GM12878 (cell line): ENCODE measurements around the gene PRDX3. TPM values are rescaled to one million over a fixed set of nuclear protein-coding genes. Genes with fewer than 3 reads are reported as not detected.

ENCODE experiments used
- BACH1 ChIP-seq: fragments of 450-650 bp; IDR thresholded peaks from 2 replicates; pipeline ENCODE4 v1.6.1; 2017; ENCODE audit warnings: mild to moderate bottlenecking, borderline replicate concordance
- BCL11A ChIP-seq: IDR thresholded peaks from 2 replicates; pipeline ENCODE4 v1.6.1; 2011; ENCODE audit warnings: low read depth, low read length
- BCL3 ChIP-seq: IDR thresholded peaks from 2 replicates; pipeline ENCODE4 v1.6.1; 2011; ENCODE audit warnings: borderline replicate concordance, low read depth, mild to moderate bottlenecking, moderate library complexity, low read length; ENCODE audit not compliant: insufficient read depth, poor library complexity, severe bottlenecking
- CBFB ChIP-seq: IDR thresholded peaks from 2 replicates; pipeline ENCODE4 v1.6.1; 2016; ENCODE audit warnings: antibody characterized with exemption, low read depth
- CHD1 ChIP-seq: IDR thresholded peaks from 2 replicates; pipeline ENCODE4 v1.6.1; 2012; ENCODE audit warnings: low read depth, low read length, improper control_type of control experiment
- CREB1 ChIP-seq: IDR thresholded peaks from 2 replicates; pipeline ENCODE4 v1.6.1; 2012; ENCODE audit warnings: low read depth, mild to moderate bottlenecking, inconsistent platforms
- E2F8 ChIP-seq: fragments of 450-650 bp; IDR thresholded peaks from 2 replicates; pipeline ENCODE4 v1.6.1; 2018; ENCODE audit warnings: mild to moderate bottlenecking, low read depth, moderate library complexity; ENCODE audit not compliant: partially characterized antibody
- EP300 ChIP-seq, 2 experiments: fragments of 150-350 bp in 1 of 2; IDR thresholded peaks; 2 replicates each; pipeline ENCODE4 v1.6.1; 2011 to 2012; ENCODE audit warnings: low read depth in 2 of 2, low read length in 2 of 2, borderline replicate concordance in 1 of 2, improper control_type of control experiment in 1 of 2, inconsistent platforms in 1 of 2; ENCODE audit not compliant: control insufficient read depth in 1 of 2
- ESRRA ChIP-seq: IDR thresholded peaks from 2 replicates; pipeline ENCODE4 v1.6.1; 2012; ENCODE audit warnings: mild to moderate bottlenecking, low read length, improper control_type of control experiment
- FOXK2 ChIP-seq: fragments of 450-650 bp; IDR thresholded peaks from 2 replicates; pipeline ENCODE4 v1.6.1; 2017; ENCODE audit warnings: mild to moderate bottlenecking, moderate library complexity
- PAX8 ChIP-seq: fragments of 450-650 bp; IDR thresholded peaks from 2 replicates; pipeline ENCODE4 v1.6.1; 2017; ENCODE audit warnings: mild to moderate bottlenecking, moderate library complexity
- RAD21 ChIP-seq: IDR thresholded peaks from 2 replicates; pipeline ENCODE4 v1.6.1; 2011; ENCODE audit warnings: mild to moderate bottlenecking, low read depth, low read length, moderate library complexity; ENCODE audit not compliant: insufficient read depth
- RUNX3 ChIP-seq: IDR thresholded peaks from 2 replicates; pipeline ENCODE4 v1.6.1; 2012; ENCODE audit warnings: low read length, inconsistent platforms
- SREBF2 ChIP-seq: IDR thresholded peaks from 2 replicates; pipeline ENCODE4 v1.6.1; 2012; ENCODE audit warnings: mild to moderate bottlenecking, low read length
- SUPT20H ChIP-seq: IDR thresholded peaks from 2 replicates; pipeline ENCODE4 v1.6.1; 2011; ENCODE audit warnings: low read depth, mild to moderate bottlenecking, low read length, moderate library complexity, borderline replicate concordance; ENCODE audit not compliant: control insufficient read depth
- TAF1 ChIP-seq: IDR thresholded peaks from 2 replicates; pipeline ENCODE4 v1.6.1; 2011; ENCODE audit warnings: mild to moderate bottlenecking, low read depth, low read length, borderline replicate concordance
- TCF3 ChIP-seq: IDR thresholded peaks from 2 replicates; pipeline ENCODE4 v1.6.1; 2012; ENCODE audit warnings: low read depth, mild to moderate bottlenecking, low read length, borderline replicate concordance; ENCODE audit not compliant: insufficient read depth
- polyA plus RNA-seq, 11 experiments: library from polyadenylated mRNA; depleted of rRNA in 4 of 11; unstranded in 6 of 11; stranded (reverse) in 5 of 11; fragments of >200 nt; fragmentation: Nextera tagmentation in 4 of 11; fragmentation: Illumina TruSeq in 1 of 11; extraction: Ambion mirVana in 4 of 11; extraction: Trizol in 1 of 11; gene quantifications; 1 replicate in 1 of 11; 2 replicates in 10 of 11; pipeline versions ENCODE4 v1.2.1 to v1.2.3, GENCODE V29; 2011 to 2016; ENCODE audit warnings: inconsistent platforms in 2 of 11, missing spikeins in 2 of 11, low read depth in 1 of 11
- total RNA-seq, 4 experiments: library from RNA; depleted of rRNA in 3 of 4; stranded (reverse); fragments of >200 nt in 3 of 4; fragmentation: Illumina TruSeq in 1 of 4; extraction: Trizol in 1 of 4; gene quantifications; 2 replicates each; pipeline versions ENCODE4 v1.2.1 to v1.2.3, GENCODE V29; 2013 to 2021
- TF ChIP-seq, protein P1 (sequence below): fragments of 450-650 bp; IDR thresholded peaks from 2 replicates; pipeline ENCODE4 v1.6.1; 2016; ENCODE audit warnings: mild to moderate bottlenecking, moderate library complexity, borderline replicate concordance

PRDX3 gene
- total and polyA plus RNA-seq, 10 of the 15 experiments (the other 5 are each of a cell fraction or from before 2014, with no cell fraction given), result 195 to 1,431 (median 398) TPM

DNA sequence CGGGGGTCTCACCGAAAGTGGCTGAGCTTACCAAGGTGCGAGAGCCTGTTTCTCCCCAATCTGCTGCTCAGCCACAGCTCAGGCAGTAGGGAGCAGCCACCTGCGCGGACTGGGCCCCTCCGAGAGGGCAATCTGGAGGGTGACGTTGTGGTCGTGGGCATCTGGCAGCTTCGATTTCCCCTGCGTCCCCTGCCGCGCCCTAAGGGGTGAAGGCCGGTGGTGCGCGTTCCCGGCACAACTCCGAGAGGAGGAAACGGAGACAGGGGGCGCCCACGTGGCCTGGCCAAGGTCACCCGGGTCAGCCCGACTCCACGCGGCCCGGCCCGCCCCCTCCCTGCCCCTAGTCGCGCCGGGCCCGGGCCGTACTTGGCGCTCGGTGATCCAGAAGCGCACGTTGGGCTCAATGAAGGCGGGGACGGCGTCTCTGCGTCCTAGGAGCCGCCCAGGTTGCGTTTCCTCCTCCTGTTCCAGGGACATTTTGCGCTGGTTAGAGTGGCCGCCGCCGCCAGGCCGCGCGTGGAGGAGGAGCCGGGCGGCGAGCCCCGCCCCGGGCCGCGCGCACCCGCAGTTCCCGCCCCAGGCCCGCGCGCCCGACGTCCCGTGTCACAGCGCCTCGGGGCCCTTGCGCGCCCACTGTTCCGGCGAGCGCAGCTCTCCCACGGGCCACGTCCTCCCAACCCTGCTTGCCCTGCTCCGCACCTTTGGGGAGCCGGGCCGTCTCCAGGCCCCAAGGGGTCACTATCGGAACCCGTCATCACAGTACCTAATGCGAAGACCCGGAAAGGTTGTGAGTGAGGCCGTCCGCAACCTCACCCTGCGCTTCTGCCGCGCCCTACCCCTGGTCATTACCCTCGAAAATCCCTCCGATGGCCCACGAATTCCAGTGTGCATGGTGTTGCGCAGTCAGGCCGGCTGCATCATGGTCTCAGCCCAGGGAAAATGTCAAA is 13.2 kb downstream of the PRDX3 start, which contains the start of gene SFXN4 (continued):
- no peak for TF ChIP-seq BCL3
- no peak for TF ChIP-seq EP300 (IDR thresholded peaks at IDR 0.05; ENCODE audit: borderline replicate concordance in 1 of 2, control insufficient read depth in 1 of 2, low read depth in 2 of 2, low read length in 2 of 2)
- peak; percentile 97 for TF ChIP-seq ESRRA
- no peak for TF ChIP-seq RAD21
- no peak for TF ChIP-seq CHD1
- no peak for TF ChIP-seq FOXK2
- no peak for TF ChIP-seq BCL11A
- no peak for TF ChIP-seq TCF3
- no peak; the same call in 1 of the 2 replicates for TF ChIP-seq CREB1
- TF ChIP-seq E2F8, result peak; percentile 40
- 0 out of 2 replicates have a peak, but pooled peaks have one; percentile 33 for TF ChIP-seq RUNX3
- TF ChIP-seq CBFB, result no peak
- no peak for TF ChIP-seq PAX8
- TF ChIP-seq, protein P1, sequence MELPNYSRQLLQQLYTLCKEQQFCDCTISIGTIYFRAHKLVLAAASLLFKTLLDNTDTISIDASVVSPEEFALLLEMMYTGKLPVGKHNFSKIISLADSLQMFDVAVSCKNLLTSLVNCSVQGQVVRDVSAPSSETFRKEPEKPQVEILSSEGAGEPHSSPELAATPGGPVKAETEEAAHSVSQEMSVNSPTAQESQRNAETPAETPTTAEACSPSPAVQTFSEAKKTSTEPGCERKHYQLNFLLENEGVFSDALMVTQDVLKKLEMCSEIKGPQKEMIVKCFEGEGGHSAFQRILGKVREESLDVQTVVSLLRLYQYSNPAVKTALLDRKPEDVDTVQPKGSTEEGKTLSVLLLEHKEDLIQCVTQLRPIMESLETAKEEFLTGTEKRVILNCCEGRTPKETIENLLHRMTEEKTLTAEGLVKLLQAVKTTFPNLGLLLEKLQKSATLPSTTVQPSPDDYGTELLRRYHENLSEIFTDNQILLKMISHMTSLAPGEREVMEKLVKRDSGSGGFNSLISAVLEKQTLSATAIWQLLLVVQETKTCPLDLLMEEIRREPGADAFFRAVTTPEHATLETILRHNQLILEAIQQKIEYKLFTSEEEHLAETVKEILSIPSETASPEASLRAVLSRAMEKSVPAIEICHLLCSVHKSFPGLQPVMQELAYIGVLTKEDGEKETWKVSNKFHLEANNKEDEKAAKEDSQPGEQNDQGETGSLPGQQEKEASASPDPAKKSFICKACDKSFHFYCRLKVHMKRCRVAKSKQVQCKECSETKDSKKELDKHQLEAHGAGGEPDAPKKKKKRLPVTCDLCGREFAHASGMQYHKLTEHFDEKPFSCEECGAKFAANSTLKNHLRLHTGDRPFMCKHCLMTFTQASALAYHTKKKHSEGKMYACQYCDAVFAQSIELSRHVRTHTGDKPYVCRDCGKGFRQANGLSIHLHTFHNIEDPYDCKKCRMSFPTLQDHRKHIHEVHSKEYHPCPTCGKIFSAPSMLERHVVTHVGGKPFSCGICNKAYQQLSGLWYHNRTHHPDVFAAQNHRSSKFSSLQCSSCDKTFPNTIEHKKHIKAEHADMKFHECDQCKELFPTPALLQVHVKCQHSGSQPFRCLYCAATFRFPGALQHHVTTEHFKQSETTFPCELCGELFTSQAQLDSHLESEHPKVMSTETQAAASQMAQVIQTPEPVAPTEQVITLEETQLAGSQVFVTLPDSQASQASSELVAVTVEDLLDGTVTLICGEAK, result peak; percentile 23; the same call in 1 of the 2 replicates
- peak; percentile 57 for TF ChIP-seq BACH1
- TF ChIP-seq SREBF2, result no peak
- peak; percentile 43; the same call in 1 of the 2 replicates for TF ChIP-seq TAF1
- TF ChIP-seq SUPT20H, result no peak
- TF ChIP-seq, all 136 proteins: peak for 43
